ENCODE measurements around the gene SUSD3.

SUSD3 gene

GRCh38 chr9:93030642-93031628 is 27.6 kb upstream of the SUSD3 start:
- DNase-seq (ENCODE audit: low read depth): no peak

GRCh38 chr9:93031629-93032430 is 26.7 kb upstream of the SUSD3 start:
- no peak for DNase-seq (ENCODE audit: low read depth)

DNA sequence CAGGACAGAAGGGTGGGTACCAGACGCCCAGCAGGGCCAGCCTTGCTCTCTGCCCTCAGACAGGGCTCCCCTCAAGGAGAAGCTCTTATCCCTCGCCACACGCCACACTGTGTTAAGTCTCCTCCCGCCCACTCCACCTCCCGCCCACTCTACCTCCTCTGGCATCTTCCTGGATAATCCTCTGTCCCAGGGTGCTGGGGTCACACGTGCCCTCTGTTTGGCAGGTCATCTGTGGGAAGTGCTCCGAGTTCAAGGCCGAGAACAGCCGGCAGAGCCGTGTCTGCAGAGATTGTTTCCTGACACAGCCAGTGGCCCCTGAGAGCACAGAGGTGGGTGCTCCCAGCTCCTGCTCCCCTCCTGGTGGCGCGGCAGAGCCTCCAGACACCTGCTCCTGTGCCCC is 26.0 kb upstream of the SUSD3 start:
- DNase-seq (ENCODE audit: low read depth): no peak

- DNase-seq (ENCODE audit: low read depth): no peak
Measured at GRCh38 chr9:93033531-93033930, 25.0 kb upstream of the SUSD3 start.

GRCh38 chr9:93035106-93035660 is 23.3 kb upstream of the SUSD3 start:
- DNase-seq (ENCODE audit: low read depth): no peak

DNA sequence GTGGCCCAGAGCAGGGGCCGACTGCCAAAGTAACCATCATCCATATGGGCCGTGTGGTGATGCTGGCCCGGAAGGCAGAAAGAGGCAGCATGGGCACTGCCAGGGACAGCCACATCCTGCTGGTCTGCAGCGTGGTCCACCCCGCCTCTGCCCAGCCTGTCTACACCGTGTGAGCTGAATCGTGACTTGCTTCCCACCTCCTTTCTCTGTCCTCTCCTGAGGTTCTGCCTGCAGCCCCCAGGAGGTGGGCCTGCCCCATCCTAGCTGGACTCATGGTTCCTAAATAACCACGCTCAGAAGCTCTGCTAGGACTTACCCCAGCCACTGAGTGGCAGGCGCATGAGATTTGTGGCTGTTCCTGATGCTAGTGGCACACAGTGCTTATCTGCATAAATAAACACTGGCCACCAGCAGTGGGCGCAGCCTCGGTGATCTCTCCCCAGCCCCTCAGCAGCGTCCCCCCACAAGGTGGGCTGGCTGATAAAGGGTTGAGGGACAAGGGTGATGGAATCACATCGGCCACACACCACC is 22.6 kb upstream of the SUSD3 start:
- no peak for DNase-seq (ENCODE audit: low read depth)

- no peak for DNase-seq (ENCODE audit: low read depth)
Measured at GRCh38 chr9:93036887-93037475, 21.5 kb upstream of the SUSD3 start.

DNA sequence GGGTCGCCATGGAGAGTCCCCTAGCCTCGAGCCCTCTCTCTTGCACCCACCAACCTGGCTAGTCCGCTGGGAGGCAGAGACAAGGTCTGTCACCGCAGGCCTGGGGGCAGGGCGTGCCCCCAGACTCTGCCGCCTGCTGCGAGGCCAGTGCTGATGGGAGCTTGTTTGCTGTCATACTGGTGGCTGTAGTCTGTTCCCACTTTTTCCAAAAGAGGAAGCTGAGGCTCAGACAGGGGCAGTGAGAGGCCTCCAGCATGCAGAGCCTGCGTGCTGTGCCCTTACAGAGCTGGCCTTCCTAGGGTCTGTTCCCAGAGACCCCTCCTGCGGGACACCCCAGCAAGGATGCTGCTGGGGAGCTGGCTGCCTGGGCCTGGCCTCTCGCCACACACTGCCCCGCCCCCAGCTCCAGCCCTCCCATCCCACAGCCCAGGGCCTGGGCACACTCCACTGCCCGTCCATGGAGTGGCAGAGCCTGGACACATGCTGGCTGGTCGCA is 21.0 kb upstream of the SUSD3 start:
- no peak for DNase-seq (ENCODE audit: low read depth)

DNA sequence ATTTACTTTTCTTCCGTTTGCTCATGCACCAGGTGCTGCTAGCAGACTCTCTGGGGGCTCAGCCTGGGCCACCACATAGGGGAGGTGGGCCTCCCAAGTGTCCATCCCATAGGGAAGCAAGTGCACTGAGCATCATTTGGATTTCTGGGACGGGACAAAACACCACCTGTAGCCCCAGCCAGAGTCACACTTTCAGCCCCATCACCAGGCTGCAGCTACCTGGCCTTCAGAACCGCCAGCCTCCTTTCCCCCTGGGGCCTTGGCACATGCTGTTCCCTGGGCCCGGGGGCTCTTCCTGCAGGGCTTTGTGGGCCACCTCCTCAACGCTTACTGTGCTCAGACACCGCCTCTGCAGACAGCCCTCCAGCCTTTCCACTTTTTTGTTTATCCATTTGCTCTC is 19.6 kb upstream of the SUSD3 start:
- DNase-seq (ENCODE audit: low read depth): no peak

GRCh38 chr9:93039456-93039855 is 19.0 kb upstream of the SUSD3 start:
- DNase-seq (ENCODE audit: low read depth): no peak

DNA sequence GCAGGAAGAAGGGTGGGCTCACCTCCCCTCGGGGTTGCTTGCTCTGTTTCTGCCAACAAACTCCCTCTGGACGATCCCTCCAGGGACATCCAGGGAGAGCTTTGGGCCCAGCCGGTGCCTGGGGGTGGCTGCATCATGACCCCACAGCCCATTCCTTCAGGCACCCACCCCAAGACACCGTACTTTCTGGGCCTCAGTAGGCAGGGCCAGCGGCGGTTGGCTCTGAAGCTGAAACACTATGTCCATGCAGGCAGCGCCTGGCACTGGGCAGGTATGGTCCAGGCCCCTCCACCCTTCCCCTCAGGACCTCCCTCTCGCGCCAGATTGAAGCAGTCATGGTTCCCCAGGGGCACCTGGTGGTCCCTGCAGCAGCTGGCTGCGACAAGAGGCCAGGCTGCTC is 18.5 kb upstream of the SUSD3 start:
- DNase-seq (ENCODE audit: low read depth): no peak

DNA sequence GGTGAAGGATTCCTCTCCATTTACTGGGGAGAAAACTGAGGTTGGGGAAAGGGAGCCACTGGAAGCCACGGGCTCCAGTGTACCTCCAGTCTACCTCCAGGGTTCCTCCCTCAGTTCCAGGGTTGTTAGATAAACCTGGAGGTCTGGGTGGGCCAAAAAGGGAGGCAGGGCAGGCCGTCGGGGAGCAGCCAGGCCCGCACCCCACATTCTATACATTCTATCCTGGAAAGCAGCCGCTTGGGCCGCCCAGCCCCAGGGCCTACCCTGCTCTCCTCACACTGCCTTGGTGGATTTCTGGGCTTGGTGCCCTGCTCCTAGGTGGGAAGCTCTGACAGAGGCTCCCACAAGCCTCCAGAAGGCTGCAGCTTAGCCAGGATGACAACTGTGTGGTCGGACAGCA is 18.1 kb upstream of the SUSD3 start:
- DNase-seq (ENCODE audit: low read depth): no peak

GRCh38 chr9:93041108-93041802 is 17.2 kb upstream of the SUSD3 start:
- no peak for DNase-seq (ENCODE audit: low read depth)

DNA sequence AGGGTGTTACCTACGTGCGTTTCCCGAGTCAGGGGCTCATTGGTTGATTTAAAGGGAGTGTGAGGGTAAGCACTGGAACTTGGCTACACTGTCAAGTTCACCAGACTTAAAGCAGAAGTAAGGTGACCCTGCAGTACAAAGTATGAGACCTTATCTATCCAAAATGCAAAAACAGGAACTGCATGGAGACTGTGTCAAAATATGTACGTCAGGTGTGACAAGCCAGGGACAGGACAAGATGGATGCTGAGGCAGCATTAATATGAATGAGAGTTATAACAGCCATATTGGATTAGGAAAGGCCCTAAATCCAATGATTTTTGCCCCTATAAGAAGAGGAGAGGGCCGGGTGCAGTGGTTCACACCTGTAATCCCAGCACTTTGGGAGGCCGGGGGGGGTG is 15.4 kb upstream of the SUSD3 start:
- no peak for DNase-seq (ENCODE audit: low read depth)

GRCh38 chr9:93045521-93045920 is 13.0 kb upstream of the SUSD3 start:
- DNase-seq (ENCODE audit: low read depth): no peak

DNA sequence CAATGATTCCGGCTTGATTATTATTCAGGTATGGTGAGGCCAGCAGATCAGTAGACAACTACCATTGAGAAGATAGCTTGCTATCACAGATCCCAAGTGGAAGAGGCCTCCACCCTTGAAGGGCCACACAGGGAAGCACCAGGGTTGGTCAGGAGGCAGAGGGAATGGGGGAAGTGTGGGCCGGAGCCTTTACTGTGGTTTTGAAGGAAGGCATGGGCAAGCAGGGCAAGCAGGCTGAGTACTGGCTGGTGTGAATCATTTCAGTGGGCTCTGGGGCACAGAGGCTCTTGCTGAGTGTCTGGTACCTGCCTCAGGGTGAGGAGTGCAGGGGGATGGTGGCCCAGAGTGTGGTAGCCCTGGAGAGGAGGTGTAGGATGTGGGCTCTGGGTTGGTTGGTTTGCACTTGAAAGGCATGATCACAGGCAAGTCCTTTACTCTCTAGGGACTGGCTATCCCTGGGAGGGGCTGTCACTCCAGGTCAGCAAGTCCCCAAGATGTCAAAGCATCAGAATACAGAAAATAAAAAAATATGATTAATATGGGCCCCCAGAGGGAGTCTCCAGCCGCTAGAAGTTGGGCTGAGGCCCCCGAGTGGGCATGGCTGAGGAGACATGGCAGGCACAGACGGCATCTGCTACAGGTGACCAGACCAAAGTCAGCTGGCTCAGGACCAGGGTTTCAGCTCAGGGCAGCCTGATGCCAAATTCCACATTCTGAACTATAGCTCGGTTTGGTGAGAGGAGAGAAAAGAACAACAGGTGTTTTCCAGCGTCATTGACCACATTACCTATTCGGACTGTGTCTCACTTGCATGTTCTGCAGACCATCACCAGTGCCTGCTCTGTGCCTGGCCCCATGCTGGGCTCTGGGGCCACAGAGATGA is 9.7 kb upstream of the SUSD3 start:
- no peak for DNase-seq (ENCODE audit: low read depth)

DNA sequence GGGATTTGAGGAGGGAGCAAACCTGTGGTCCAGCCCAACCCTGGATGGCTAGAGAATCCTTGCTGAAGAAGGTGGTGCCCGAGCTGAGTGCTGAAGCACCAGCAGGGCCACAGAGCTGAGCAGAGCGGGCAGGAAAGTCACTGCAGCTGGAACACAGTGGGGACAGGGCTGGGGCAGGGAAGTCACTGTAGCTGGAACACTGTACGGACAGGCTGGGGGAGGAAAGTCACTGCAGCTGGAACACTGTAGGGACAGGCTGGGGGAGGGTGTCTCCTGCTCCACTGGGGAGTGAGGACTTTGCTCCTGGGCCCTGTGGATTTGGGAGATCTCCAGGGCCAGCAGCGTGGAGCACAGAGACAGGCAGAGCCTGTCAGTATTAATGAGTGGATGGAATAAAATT is 9.0 kb upstream of the SUSD3 start:
- no peak for DNase-seq (ENCODE audit: low read depth)

DNA sequence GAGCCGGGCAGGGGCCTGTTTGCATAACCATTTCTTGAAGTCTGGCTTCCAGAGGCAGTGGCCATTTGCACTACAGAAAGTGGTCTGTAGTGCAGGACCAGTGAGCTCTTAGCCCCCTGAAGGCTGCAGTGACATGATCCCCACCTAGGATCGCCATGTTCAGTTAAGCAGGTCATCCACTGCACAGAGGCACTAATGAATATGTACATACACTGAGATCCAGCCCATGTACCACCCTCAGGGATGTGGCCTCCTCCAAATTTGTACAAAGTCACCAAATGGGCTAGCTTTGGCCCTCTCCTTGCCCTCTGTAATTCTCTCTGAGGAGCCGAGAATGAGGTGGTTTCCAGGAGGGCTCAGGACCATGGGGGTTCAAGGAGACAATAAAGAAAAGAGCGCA is 8.3 kb upstream of the SUSD3 start:
- no peak for DNase-seq (ENCODE audit: low read depth)

- DNase-seq (ENCODE audit: low read depth): peak; percentile 32
Measured at GRCh38 chr9:93051680-93052089, 6.8 kb upstream of the SUSD3 start.

- DNase-seq (ENCODE audit: low read depth): no peak
Measured at GRCh38 chr9:93052791-93053540, 5.5 kb upstream of the SUSD3 start.
